Calu3 (cell line): Measurements from ENCODE around the gene QRICH2. TPM values are rescaled to one million over a fixed set of nuclear protein-coding genes. Genes with fewer than 3 reads are reported as not detected.
"Not testable (repeated sequence)": the region's sequence is repeated elsewhere in the genome, so short reads cannot be mapped to it uniquely, and the experiment has no call there.

Source experiments
- BruUV-seq: library from RNA; stranded (reverse); fragments of 400-500 nt; replicated peaks from 2 replicates; lab custom pipeline; 2021; lab: Mats Ljungman, UMichigan
- CTCF ChIA-PET: fragments of 300-600 bp; sonication (Branson Sonifier 250); formaldehyde crosslinking; loops from one replicate; lab custom pipeline; 2022; ENCODE audit warnings: antibody characterized with exemption; lab: Charles Lee
- DNase-seq: peaks from one replicate; pipeline ENCODE4 v3.0.0; 2022
- H3K27ac Mint-ChIP-seq: one replicate; pipeline ENCODE4 v1.8.0; 2022; ENCODE audit warnings: mixed read lengths; ENCODE audit not compliant: unreplicated experiment
- H3K27me3 Mint-ChIP-seq: one replicate; pipeline ENCODE4 v1.8.0; 2022; ENCODE audit warnings: mixed read lengths; ENCODE audit not compliant: unreplicated experiment
- H3K36me3 Mint-ChIP-seq: one replicate; pipeline ENCODE4 v1.8.0; 2022; ENCODE audit warnings: mild to moderate bottlenecking, moderate library complexity, mixed read lengths; ENCODE audit not compliant: insufficient read depth, unreplicated experiment
- H3K4me1 Mint-ChIP-seq: one replicate; pipeline ENCODE4 v1.8.0; 2022; ENCODE audit warnings: mild to moderate bottlenecking, low read depth, mixed read lengths; ENCODE audit not compliant: unreplicated experiment
- H3K4me3 Mint-ChIP-seq: one replicate; pipeline ENCODE4 v1.8.0; 2022; ENCODE audit warnings: mild to moderate bottlenecking, low read depth, moderate library complexity, mixed read lengths; ENCODE audit not compliant: unreplicated experiment
- H3K9me3 Mint-ChIP-seq: one replicate; pipeline ENCODE4 v1.8.0; 2022; ENCODE audit warnings: low read depth, mixed read lengths; ENCODE audit not compliant: unreplicated experiment
- CTCF ChIP-seq: fragments of 200-600 bp; IDR thresholded peaks from one replicate; pipeline ENCODE4 v1.8.0; 2022; ENCODE audit warnings: antibody characterized with exemption; ENCODE audit not compliant: unreplicated experiment
- intact Hi-C: fragments of 100-400 bp; cut with micrococcal nuclease; formaldehyde crosslinking; loops from one replicate; pipeline ENCODE4 v1.10.0; 2022; ENCODE audit not compliant: unreplicated experiment
- total RNA-seq: library from RNA; stranded (reverse); gene quantifications from 2 replicates; pipeline ENCODE4 v1.2.3, GENCODE V29; 2022

Gene QRICH2
- total RNA-seq, 1 experiment from 2014 or later, result 3.0 TPM

GRCh38 chr17:76260669-76261068, 47.4 kb downstream of the QRICH2 start:
- CTCF ChIA-PET, result interaction anchor here (0.8 to 1.2 kb wide), 2 partner anchors 9 to 13 kb away, joined by 3 read pairs; no protein-coding TSS in a partner anchor
- no TSS peak for BruUV-seq
- intact Hi-C loops, result no loop called here
- no peak for DNase-seq
- Mint-ChIP-seq H3K36me3 (peaks cover 37% of the 10 kb centered on the region), H3K27ac (peak overlapping the region; percentile 85), H3K4me1 (peaks cover 56% of the 10 kb centered on the region), H3K4me3 (no peak overlapping the region), H3K27me3 (no peaks in the 10 kb centered on the region), H3K9me3 (no peaks in the 10 kb centered on the region)
- no peak for TF ChIP-seq CTCF

- CTCF ChIA-PET, result interaction anchor here (0.6 to 1.9 kb wide), 3 partner anchors 14 to 69 kb away, joined by 3 to 11 read pairs (median 3); no protein-coding TSS in a partner anchor
- Mint-ChIP-seq H3K4me1 (peaks cover 56% of the 10 kb centered on the region), H3K27me3 (no peaks in the 10 kb centered on the region), H3K27ac (peak overlapping the region; percentile 85), H3K36me3 (peaks cover 33% of the 10 kb centered on the region), H3K9me3 (no peaks in the 10 kb centered on the region), H3K4me3 (no peak overlapping the region)
- DNase-seq, result no peak
- no TSS peak for BruUV-seq
- no peak for TF ChIP-seq CTCF
- intact Hi-C loops, result no loop called here
Measured at GRCh38 chr17:76260220-76260619, 47.9 kb downstream of the QRICH2 start.

- H3K36me3 Mint-ChIP-seq, intact Hi-C loops, H3K27ac Mint-ChIP-seq, H3K4me3 Mint-ChIP-seq, DNase-seq, BruUV-seq, H3K27me3 Mint-ChIP-seq, H3K9me3 Mint-ChIP-seq: not testable (repeated sequence)
- peaks cover 39% of the 10 kb centered on the region for H3K4me1 Mint-ChIP-seq
- CTCF ChIA-PET, result interaction anchor here (1.0 kb wide), 1 partner anchor 23 kb away, joined by 3 read pairs; no protein-coding TSS in a partner anchor
Measured at GRCh38 chr17:76256430-76257050, 51.5 kb downstream of the QRICH2 start.

- TF ChIP-seq CTCF, result no peak
- intact Hi-C loops, result no loop called here
- Mint-ChIP-seq H3K4me1 (peaks cover 37% of the 10 kb centered on the region), H3K27ac (no peak overlapping the region), H3K9me3 (no peaks in the 10 kb centered on the region), H3K27me3 (no peaks in the 10 kb centered on the region), H3K36me3 (peaks cover 4% of the 10 kb centered on the region), H3K4me3 (no peak overlapping the region)
- CTCF ChIA-PET, result no interaction called here
- DNase-seq, result no peak
- no TSS peak for BruUV-seq
Measured at GRCh38 chr17:76255801-76256429, 52.2 kb downstream of the QRICH2 start.
